ENCODE data around the gene HNF1A.
A peak's percentile ranks its signal among the peaks of the same experiment; 100 is the strongest.

Gene HNF1A

DNA sequence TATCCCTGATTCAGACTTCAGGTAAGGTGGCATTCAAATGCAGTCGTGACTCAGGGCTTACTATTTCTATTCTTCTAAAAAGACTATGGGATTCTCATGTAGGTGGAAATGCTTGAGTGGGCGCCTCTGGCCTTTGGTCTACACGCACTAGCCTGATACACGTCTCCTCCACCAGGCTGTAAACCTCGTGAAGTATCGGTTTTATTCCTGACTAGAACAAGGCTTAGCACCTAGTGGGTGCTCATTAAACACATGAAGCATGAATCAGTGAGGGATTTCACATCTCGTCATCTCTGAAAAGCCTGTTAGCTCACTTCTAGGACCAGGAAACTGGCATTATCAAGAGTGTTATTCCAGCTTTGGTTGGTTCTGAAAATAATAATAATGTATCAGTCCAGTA is 17.7 kb upstream of the HNF1A start:
- no peak for DNase-seq

DNA sequence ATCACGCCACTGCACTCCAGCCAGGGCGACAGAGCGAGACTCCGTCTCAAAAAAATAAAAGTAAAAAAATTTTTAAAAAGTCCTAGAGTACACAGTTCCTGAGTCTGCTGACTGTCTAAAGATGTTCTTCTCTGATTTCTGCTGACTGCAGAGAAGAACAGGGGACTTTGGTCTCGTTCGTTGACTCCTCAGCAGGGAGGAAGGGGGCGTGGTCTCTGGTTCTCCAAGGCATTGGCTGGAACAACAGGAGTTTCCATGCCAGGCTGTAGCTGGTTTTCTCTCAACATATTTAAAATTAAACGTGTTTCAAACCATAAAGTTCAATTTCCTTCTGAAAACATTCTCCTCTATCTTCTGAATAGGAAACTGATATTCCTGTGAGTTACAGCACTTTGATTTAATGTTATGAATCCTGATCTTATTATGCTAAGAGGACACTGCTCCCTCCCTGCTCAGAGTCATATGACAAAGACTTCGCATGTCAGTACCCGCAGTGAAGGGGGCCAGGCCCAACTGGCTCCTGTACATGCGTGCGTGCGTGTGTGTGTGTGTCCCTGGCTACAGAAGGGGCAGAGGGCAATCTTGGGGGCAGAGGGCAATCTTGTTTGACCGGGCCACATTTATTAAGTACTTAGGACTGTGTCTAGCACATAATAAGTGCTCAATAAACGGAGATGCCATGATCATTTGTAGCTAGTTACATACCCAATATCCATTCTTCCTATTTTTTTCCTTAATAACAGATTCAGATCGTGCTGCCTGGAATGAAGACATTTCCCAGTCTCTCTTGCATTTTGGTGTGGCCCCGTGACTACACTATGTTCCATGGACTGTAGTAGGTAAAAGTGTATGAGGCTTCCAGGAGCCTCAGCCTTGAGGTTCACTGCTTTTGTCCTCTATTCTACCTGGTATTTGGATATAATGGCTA is 16.5 kb upstream of the HNF1A start:
- no peak for DNase-seq

DNA sequence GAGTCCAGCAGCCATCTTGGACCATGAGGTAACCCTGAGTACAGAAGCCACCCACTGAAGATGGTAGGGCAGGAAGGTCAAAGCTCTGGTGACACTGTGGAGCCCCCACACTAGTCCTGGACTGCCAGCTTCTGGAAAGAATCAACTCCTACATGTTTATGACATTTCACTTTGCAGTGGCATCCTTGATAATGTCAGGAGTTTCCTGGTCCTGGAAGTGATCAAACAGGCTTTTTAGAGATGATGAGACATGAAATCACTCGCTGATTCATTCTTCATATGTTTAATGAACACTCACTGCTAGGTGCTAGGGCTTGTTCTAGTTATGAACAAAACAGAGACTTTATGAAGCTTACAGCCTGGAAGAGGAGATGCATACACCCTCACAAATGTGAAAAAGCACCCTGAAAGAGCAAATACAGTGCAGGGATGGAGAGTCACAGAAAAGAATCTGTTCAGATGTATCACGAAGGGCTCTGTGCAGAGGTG is 15.8 kb upstream of the HNF1A start:
- DNase-seq: no peak

DNA sequence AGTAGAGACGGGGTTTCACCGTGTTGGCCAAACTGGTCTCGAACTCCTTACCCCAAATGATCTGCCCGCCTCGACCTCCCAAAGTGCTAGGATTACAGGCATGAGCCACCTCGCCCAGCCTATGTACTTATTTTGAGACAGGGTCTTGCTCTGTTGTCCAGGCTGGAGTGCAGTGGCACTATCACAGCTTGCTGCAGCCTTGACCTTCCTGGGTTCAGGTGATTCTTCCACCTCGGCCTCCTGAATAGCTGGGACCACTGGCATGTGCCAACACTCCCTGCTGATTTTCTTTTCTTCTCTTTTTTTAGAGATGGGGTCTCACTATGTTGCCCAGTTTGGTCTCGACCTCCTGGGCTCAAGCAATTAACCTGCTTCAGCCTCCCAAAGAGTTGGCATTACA is 14.0 kb upstream of the HNF1A start:
- no peak for DNase-seq

DNA sequence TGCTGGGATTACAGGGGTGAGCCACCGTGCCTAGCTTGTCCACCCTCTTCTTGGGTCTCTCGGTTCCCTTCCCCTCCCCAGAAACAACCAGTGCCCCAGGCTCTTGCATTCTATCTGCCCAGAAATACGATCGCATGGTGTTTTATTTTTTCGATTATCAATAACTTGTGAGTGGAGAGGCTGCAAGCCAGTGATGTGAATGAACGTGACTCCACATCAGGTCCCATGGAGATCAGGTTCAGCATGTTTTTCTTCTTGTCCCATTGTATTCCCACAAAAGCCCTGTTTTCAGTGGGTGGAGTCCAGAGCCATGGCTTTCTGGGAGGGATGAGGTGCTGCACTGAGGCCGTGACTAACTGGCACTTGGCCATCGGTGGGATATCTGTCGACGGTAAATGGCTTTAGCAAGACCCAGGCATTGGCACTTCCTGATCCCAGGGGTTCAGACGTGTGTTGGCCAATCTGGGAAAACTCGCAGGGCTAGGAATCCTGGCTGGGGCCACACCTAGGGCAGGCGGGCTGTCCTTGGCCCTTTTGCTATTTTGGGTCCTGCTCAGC is 12.7 kb upstream of the HNF1A start:
- no peak for DNase-seq

DNA sequence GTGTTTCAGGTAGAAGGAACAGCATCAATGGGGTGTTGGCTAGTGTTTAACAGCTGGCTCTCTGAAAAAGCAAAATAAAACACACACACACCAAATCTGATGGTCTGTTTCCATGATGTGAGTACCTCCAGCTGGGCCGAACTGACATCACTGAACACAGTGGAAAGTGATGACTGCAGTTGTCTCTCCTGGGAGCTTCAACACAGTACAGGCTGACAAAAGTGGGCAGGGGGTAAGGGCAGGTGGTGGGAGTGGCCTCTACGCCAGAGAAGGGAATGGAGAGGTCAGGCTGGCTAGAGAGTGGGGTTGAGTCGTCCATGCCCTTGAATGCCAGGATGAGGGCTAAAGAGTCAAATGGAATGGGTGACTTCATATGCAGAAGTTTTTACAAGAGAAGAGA is 8.0 kb upstream of the HNF1A start:
- no peak for DNase-seq

DNA sequence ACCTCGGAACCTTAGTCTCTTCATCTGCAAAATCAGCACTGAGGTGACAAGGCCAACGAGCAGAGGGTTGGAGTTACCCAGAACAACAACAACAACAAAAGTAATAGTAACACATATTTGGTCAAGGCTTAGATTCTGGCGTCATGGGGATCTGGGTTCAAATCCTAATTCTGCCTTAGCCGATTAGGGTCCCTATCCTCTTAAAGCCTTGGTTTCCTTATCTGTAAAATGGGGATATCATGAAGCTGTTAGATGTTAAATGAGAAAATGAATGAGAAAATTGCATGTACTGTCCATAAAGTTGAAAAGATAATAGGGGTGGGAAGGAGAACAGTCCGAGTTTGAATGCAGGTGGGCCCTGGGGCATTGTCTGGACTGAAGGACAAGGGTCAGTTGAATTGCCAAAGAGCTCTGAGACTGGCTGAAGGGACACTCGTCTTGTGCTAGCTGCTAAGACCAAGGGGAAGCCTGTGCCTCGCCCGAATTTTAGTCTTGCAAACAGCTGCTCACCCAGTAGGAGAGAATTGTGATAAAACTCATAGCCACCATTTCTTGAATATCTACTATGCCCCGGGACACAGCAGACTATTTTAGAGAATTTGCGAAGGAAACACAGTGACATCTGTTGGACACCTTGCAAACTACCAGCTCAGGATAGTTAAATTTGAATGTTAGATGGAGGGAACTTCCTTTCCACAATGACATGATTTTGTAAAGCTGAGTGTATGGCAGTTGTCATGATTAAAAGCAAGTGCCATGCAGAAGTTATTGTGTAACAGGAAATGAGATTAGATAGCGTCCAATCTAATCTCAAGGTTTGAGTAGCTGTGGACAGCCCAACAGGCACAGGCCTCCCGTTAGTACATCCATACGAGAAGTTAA is 6.8 kb upstream of the HNF1A start:
- peak; percentile 17 for DNase-seq

DNA sequence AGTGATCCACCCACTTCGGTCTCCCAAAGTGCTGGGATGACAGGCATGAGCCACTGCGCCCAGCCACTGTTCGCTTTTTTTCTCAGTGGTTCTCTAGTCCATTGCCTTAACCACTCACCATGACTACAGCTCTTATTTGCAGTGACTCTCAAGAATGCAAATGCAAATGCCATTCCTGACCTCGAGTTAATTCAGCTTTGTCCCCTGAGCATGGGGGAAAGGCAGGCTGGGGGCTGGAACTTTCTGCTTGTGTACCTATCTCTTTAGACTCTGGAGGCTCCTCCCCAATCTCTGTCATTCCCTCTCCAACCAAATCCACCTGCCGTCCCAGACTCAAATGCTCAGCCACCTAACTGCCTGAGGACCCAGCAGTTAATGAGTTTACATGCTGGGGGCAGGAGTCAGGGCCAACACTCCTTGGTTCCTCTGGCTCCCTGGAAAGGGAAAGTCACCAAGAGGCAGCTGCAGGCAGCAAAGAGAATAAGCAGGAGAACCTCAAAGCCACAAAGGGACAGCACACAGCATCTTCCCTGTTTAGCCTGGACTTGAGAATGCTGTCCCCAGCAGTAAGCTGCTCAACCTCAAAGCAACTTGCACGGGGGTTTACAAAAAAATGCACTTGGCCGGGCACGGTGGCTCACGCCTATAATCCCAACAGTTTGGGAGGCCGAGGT is 5.3 kb upstream of the HNF1A start:
- peak; percentile 49 for DNase-seq

DNA sequence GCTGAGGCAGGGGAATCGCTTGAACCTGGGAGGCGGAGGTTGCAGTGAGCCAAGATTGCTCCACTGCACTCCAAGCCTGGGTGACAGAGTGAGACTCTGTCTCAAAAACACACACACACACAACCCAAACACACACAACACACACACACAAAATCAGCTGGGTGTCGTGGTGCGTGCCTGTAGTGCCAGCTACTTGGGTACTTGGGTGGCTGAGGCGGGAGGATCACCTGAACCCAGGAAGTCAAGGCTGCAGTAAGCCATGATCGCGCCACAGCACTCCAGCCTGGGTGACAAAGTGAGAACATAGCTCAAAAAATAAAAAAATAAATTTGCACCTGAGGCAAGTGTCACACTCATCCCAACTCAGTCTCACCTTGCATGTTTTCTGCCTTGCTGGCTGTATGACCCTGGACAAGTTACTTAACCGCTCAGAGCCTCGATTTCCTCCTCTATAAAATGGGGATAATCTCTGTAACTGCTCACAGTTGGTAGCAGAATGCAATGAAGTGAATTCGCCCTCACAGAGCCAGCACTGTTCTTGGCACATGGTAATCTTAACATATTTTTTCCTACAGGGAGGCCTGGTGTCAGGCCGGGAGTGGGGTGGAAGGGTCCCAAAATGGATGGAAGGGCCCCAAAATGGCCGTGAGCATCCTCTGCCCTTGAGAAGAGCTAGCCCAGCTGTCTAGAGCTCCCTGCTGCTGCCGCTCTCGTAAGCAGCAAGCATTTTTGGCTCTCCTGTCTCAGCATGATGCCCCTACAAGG is 630 bp upstream of the HNF1A start:
- DNase-seq: no peak

DNA sequence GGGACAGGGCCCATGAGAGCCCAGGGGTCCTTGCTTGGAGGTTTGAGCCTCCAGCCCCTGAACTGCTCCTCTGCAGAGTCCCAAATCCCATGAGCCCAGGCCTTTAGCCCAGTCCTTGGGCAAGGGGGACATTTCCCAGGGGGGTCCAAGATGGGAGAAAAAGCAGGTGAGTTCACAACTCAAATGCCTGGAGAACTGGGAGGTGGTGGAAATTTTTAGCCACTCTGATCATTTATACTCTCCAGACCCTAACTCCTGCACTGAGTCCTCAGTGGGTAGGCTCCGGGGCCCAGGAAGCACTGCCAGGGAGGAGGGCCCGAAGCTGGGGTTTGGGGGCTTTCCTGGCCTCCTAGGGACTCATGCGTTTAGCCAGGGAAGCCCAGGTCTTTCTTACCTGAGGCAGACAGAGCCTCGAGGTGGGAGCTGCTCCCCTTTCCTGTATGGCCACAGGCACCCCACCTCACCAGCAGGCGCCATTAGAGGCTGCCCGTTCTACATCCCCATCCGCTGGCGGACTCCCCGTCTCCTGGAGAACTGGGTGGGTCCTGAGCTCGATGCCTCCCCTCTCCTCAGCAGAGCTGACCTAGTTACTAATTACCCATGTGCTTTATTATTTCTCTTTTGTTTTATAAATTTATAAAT is 998 bp downstream of the HNF1A start:
- DNase-seq: no peak

DNA sequence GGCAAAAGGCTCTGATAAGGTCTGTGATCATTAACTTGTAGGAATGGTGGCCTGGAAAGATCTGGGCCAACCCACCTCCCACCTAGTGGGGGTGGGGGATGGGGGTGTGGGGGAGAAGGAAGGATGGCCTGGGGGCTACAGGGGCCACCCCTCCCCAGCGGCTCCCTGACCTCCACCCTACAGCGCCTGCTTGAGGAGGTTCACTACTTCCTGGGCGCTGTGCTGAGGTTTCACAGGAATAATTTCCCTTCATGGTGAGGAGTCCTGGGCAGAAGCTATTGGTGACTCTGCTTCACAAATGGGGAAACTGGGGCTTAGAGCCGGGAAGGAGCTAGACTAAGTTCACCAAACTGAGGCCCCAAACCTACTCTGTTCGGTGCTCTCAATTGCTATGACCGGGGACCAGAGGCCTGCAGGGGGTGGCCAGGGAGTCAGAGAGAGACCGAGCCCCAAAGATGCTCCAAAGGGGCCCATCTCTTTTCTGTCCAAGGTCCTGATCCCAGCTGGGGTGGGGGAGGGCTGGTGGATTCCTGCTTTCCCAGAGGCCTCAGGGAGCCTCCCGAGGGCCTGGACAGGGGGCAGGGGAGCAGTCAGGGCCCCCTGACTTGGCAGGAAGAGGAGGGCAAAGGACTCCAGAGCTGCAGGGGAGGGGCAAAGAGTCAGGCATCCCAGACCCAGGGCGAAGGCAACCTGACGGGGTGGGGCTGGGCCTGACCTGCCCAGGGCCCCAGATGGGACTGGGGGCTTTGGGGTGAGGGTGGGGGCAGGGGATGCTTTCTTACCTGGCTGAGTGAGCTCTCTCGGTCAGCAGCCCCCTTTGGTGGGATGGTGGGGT is 1.7 kb downstream of the HNF1A start:
- no peak for DNase-seq

DNA sequence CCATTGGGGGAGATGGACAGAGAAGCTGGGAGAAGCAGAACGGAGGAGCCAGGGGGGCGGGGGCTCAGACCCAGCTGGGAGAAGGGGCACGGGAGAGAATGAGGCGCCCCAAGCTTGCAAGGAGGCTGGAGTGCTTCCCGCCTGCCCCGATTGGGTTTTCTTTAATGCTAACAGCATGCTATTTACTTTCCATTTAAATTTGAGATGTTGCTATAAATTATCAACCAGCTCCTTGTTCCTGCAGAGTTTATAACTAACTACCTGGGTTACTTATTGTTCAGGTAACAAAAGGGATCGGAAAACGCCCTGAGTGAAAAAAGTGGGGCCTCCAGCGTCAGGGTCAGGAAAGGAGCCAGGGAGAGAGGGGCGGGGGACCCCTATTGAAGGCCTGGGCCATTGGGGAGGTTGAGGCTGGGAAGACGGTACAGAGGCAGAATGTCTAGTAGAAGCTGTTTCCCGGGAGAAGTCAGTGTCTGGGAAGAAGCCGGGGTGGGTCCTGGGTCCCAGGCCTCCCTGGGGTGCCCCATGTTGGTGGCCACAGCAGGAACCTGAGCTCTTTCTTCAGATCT is 2.5 kb downstream of the HNF1A start:
- no peak for DNase-seq

DNA sequence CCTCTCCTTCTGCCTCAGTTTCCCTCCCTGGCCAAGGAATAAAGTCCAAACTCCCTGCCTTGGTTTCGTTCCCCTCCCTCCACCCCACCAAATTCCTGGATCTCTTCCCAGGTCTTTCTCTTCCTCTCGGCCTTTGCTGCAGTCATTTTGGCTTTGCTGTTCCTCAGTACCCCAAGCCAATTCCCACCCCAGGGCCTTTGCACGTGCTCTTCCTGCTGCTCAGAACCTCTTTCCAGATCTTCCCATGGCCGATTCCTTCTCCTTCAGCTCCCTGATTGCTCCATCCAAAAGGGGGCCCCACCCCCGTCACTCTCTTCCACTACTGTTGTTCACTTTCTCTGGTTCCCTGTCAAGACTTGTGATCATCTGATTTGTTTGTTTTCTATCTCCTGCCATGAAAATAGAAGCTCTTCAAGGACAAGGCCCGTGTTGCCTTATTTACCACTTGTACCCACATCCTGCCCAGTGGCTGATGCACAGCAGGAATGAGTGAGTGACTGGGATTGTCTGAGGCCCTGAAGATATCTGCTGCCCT is 3.1 kb downstream of the HNF1A start:
- no peak for DNase-seq

DNA sequence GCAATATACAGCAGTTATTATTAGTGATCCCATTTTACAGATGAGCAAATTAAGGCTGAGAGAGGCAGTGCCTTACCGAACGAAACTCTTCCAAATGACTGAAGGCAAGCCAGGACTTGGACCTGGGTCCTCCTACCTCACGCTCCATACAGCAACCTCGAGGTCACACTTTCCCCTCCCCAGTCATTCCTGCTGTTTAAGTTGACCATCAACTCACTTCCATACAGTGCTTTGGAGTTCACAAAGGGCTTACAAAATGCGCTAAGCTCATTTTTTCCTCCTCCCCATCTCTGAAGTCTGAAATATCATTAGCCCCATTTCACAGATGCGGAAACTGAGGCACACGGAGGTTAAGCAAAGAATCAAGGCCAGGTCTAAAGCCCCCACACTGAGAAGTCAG is 4.3 kb downstream of the HNF1A start:
- DNase-seq: no peak

DNA sequence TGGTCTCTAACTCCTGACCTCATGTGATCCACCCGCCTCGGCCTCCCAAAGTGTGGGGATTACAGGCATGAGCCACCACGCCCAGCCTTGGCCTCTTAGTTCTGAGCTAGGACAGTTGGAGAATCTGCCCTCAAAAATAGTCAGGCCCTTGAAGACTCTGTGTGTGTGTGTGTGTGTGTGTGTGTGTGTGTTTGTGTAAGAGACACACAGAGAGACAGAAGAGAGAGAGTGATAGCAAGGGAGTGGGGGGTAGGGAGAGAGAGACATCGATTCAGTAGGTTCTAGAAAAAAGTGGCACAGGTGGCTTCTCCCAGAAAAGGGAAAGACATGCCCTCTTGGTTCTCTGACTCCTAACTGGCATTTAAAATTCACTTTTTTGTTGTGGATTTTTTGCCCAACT is 5.4 kb downstream of the HNF1A start:
- no peak for DNase-seq

DNA sequence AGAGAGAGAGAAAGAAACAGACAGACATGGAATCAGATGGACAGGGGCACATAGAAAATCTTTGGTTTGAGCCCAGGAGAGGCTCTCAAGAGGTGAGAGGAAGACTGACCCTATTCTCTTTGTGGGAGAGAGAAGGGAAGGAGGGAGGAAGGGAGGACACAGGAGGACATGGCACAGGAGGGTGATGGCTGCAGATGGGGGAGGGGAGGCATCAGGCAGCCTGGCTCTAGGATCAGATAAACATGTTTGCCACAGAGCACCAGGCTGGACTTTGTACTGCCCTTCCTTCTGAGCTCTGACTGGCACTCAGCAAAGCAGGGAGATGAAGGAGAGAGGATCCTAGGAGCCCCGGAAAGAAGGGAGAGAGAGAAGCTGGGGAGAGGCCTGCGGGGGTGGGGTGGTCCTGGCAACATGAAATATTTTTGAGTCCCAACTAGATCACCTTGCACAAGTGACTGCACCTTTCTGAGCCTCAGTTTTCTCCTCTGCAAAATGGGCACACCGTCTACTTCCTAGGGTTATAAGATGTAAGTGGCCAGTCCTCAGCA is 6.1 kb downstream of the HNF1A start:
- DNase-seq: no peak

DNA sequence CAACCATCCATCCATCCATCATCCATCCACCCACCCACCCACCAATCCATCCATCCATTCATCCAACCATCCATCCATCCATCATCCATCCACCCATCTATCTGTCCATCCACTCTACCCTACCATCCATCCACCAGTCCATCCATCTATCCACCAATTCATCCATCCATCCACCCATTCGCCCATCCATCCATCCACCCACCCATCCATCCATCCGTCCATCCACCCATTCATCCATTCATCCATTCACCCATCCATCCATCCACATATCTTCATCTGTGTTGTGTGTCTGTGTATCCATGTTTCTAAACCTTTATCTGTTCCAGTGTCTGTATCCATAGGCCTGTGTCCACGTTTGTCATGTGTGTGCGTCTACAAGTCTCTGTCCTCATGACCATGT is 9.9 kb downstream of the HNF1A start:
- DNase-seq: no peak

DNA sequence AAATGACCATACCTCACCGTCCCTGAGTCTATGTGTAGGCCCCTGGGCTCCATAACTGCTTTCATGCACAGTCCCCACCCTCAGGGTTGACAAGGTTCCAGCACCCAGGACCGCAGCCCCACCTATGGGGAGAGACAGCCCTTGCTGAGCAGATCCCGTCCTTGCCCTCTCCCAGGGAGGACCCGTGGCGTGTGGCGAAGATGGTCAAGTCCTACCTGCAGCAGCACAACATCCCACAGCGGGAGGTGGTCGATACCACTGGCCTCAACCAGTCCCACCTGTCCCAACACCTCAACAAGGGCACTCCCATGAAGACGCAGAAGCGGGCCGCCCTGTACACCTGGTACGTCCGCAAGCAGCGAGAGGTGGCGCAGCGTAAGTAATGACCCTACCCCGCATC is 10.3 kb downstream of the HNF1A start:
- DNase-seq: no peak

DNA sequence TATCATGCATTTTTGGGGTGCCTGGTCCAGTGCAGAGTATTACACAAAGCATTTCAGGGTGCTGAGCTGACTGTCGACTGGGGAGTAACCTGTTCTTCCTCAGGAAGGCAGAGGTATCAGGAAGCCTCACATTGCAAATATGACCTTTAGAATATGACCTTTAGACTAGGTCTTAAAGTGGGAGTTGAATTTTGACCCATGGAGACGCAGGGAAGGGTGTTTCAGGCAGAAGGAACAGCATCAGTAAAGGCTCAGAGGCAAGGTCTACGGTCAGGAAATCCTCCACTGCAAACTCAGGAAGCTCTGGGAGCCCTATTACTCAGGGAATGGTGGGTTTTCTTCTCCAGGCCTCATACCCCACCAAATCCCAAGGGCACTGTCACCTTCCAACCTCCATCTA is 11.3 kb downstream of the HNF1A start:
- no peak for DNase-seq

Measured in NCI-H2107 (cell line).